ENCODE results near the gene GATA3.

The GATA3 gene

GRCh38 chr10:8051109-8051821 lies 3.2 kb upstream of the GATA3 start:
- DNase-seq = no peak

DNA sequence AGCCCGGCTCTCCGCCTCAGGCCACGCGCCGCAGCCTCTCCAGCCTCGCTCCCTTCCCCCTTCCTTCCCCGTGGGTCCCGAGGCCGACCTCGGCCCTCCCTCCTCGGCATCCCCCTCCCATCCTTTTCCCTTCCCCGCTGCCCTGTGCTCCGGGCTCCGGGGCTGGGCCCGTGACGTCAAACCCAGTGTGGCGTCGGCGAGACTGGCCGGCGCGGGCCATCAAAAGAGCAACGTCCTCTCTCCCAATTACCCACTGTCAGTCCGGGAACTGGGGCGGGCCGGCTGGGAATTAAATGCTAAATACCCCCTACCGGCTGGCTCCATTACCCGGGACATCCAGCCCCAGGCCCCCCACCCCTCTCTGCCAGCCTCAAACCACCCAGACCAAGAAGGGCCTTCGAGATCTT lies 2.6 kb upstream of the GATA3 start:
- DNase-seq = no peak

GRCh38 chr10:8052341-8052955 lies 2.0 kb upstream of the GATA3 start:
- no peak for DNase-seq

GRCh38 chr10:8052956-8053445 lies 1.5 kb upstream of the GATA3 start:
- no peak for DNase-seq

- peak; percentile 96 for DNase-seq
Measured at GRCh38 chr10:8053446-8054243, 843 bp upstream of the GATA3 start.

- DNase-seq = no peak
Measured at GRCh38 chr10:8054244-8054493, 319 bp upstream of the GATA3 start.

GRCh38 chr10:8055420-8056349 lies 1.2 kb downstream of the GATA3 start:
- DNase-seq = no peak

GRCh38 chr10:8056378-8056777 lies 1.9 kb downstream of the GATA3 start:
- no peak for DNase-seq

GRCh38 chr10:8056871-8057331 lies 2.4 kb downstream of the GATA3 start:
- peak in 1 of 2 donors; percentile 56 for DNase-seq

GRCh38 chr10:8057636-8058273 lies 3.3 kb downstream of the GATA3 start:
- no peak for DNase-seq

GRCh38 chr10:8058274-8059111 lies 4.0 kb downstream of the GATA3 start:
- DNase-seq = no peak

DNA sequence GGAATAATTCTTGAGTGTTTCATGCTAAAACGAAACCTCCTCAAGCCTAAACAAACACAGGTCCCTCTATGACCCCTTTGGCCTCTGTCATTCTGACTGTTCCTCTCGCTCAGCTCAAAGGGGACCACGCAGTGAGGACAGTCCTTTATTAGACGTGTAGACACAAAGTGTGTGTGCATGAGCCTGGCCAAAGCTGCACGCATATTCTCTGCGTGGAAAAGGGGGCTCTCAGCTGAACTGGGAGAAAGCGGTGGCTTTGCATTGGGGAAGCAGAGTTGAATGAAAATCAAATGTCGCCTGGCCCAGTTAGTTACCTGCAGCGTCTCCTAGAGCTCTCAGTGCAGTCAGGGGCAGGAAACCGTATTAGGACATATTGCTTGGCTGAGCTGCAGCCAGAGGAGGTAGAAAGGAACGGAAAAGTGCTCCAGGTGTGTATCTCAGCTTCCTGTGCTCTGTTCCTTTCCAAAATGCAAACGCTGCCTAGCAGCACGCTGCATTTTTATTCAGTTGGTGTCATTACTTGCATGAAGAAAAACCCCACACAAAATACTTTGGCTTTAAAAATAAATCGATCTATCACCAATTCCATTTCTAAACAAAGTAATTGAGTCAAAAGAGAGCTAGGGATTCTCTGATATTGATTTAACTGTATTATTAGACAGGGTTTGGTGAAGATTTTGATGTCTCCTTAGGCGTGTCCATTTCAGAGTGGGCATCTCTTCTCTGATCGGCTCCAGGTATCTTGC lies 4.9 kb downstream of the GATA3 start:
- no peak for DNase-seq

GRCh38 chr10:8060010-8060703 lies 5.7 kb downstream of the GATA3 start:
- peak in 1 of 2 donors; percentile 42 for DNase-seq

DNA sequence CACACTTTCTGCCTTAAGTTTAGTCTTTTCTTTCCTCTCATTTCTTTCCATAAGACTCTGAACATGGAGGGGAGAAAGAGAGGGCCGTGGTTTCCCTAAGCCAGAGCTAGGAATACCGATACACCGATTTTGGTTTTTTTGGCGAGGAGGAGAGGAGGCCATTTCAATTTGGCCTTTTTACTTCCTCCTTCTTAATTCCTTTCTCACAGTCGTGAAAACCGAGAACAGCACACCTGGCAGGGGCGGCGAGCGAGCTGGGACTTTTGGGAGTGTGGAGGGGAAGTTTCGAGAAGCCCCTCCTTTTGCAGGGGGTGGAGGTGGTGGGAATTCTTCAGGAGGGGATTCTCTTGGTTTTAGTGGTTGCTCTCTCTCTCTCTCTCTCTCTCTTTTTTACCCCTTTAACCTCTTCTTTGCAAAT lies 6.2 kb downstream of the GATA3 start:
- no peak for DNase-seq

- no peak for DNase-seq
Measured at GRCh38 chr10:8061274-8062211, 7.1 kb downstream of the GATA3 start.

GRCh38 chr10:8063128-8063908 lies 8.8 kb downstream of the GATA3 start:
- DNase-seq = no peak

- no peak for DNase-seq
Measured at GRCh38 chr10:8063935-8064334, 9.4 kb downstream of the GATA3 start.

GRCh38 chr10:8064436-8064835 lies 9.9 kb downstream of the GATA3 start:
- no peak for DNase-seq
